K562 (cell line): ENCODE data around the gene SCYL1. TPM values are rescaled to one million over a fixed set of nuclear protein-coding genes. Genes with fewer than 3 reads are reported as not detected.

Experiments used
- ARID2 ChIP-seq: fragments of 450-650 bp; IDR thresholded peaks from 2 replicates; pipeline ENCODE4 v1.6.1; 2017; ENCODE audit warnings: antibody characterized with exemption, mild to moderate bottlenecking
- JUND ChIP-seq, 2 experiments: IDR thresholded peaks; 2 replicates in 1 of 2; 3 replicates in 1 of 2; pipeline ENCODE4 v1.6.1; 2011; ENCODE audit warnings: borderline replicate concordance in 2 of 2, low read depth in 2 of 2, low read length in 2 of 2, improper control_type of control experiment in 1 of 2, missing biosample characterization in 1 of 2, missing genetic modification characterization in 1 of 2, missing genetic modification reagents in 1 of 2
- KDM4B ChIP-seq, 2 experiments: fragments of 450-650 bp in 1 of 2; sonication (generic) in 1 of 2; IDR thresholded peaks; 2 replicates each; pipeline ENCODE4 v1.6.1; 2016 to 2017; ENCODE audit warnings: borderline replicate concordance in 2 of 2, antibody characterized with exemption in 1 of 2, low read depth in 1 of 2, mild to moderate bottlenecking in 1 of 2
- NCOA2 ChIP-seq, 2 experiments: fragments of 450-650 bp; IDR thresholded peaks; 2 replicates each; pipeline ENCODE4 v1.6.1; 2018; ENCODE audit warnings: mild to moderate bottlenecking in 2 of 2, moderate library complexity in 1 of 2; ENCODE audit not compliant: partially characterized antibody in 2 of 2
- NFIC ChIP-seq: fragments of 450-650 bp; IDR thresholded peaks from 2 replicates; pipeline ENCODE4 v1.6.1; 2017; ENCODE audit warnings: mild to moderate bottlenecking, inconsistent platforms
- PHF20 ChIP-seq: fragments of 450-650 bp; IDR thresholded peaks from 2 replicates; pipeline ENCODE4 v1.6.1; 2018; ENCODE audit not compliant: partially characterized antibody
- PHF21A ChIP-seq: fragments of 450-650 bp; IDR thresholded peaks from 2 replicates; pipeline ENCODE4 v1.6.1; 2017; ENCODE audit warnings: low read depth, borderline replicate concordance
- POLR3A ChIP-seq: IDR thresholded peaks from 2 replicates; pipeline ENCODE4 v1.6.1; 2011; ENCODE audit warnings: borderline replicate concordance, mild to moderate bottlenecking, moderate library complexity; ENCODE audit not compliant: insufficient read length, insufficient read depth; ENCODE audit errors: extremely low read depth
- RAD21 ChIP-seq, 2 experiments: fragments of 250-450 bp in 1 of 2; fragments of 450-650 bp in 1 of 2; sonication (Bioruptor Pico) in 1 of 2; formaldehyde crosslinking in 1 of 2; IDR thresholded peaks in 1 of 2; conservative IDR thresholded peaks in 1 of 2; 2 replicates each; pipeline versions ENCODE4 v1.4.0 to v1.8.0; 2020 to 2022; ENCODE audit warnings: mild to moderate bottlenecking in 2 of 2, moderate library complexity in 1 of 2
- SAFB2 ChIP-seq: fragments of 200-400 bp; formaldehyde crosslinking; IDR thresholded peaks from 2 replicates; pipeline ENCODE4 v1.6.1; 2018; ENCODE audit warnings: borderline replicate concordance, low read length, low read depth, moderate library complexity; ENCODE audit not compliant: severe bottlenecking
- SPI1 ChIP-seq: IDR thresholded peaks from 2 replicates; pipeline ENCODE4 v1.6.1; 2011; ENCODE audit warnings: low read depth, low read length, control low read depth, borderline replicate concordance
- SRSF9 ChIP-seq: fragments of 200-400 bp; formaldehyde crosslinking; IDR thresholded peaks from 2 replicates; pipeline ENCODE4 v1.6.1; 2017; ENCODE audit warnings: low read depth, low read length, borderline replicate concordance
- TBP ChIP-seq: optimal IDR thresholded peaks from 2 replicates; pipeline ENCODE3; 2011; ENCODE audit warnings: low read depth, low read length, improper control_type of control experiment
- ZNF253 ChIP-seq: fragments of 250-450 bp; sonication (Bioruptor Pico); conservative IDR thresholded peaks from 2 replicates; pipeline ENCODE4 v1.6.1; 2021; ENCODE audit warnings: mild to moderate bottlenecking
- ZNF354B ChIP-seq: fragments of 250-450 bp; sonication (Bioruptor Pico); IDR thresholded peaks from 2 replicates; pipeline ENCODE4 v1.4.0; 2020
- polyA plus RNA-seq, 8 experiments: library from polyadenylated mRNA; depleted of rRNA in 4 of 8; stranded (reverse) in 5 of 8; unstranded in 3 of 8; fragments of >200 nt; fragmentation: Nextera tagmentation in 2 of 8; fragmentation: Illumina TruSeq in 1 of 8; extraction: Ambion mirVana in 2 of 8; extraction: Trizol in 1 of 8; gene quantifications; 2 replicates each; pipeline versions ENCODE4 v1.2.1 to v1.2.3, GENCODE V29; 2011 to 2014; ENCODE audit warnings: inconsistent platforms in 1 of 8, missing spikeins in 1 of 8
- total RNA-seq, 7 experiments: library from RNA; depleted of rRNA in 6 of 7; stranded (reverse); fragments of >200 nt in 6 of 7; fragmentation: Illumina TruSeq in 2 of 7; extraction: Trizol in 2 of 7; gene quantifications; 2 replicates each; pipeline versions ENCODE4 v1.2.1 to v1.2.3, GENCODE V29; 2011 to 2021; ENCODE audit warnings: low replicate concordance in 1 of 7
- TF ChIP-seq, protein P1 (sequence below): sonication (generic); formaldehyde crosslinking; IDR thresholded peaks from 2 replicates; pipeline ENCODE4 v1.8.0; 2022; ENCODE audit warnings: mild to moderate bottlenecking, missing genetic modification reagents
- TF ChIP-seq, protein P2 (sequence below): fragments of 450-650 bp; IDR thresholded peaks from one replicate; pipeline ENCODE4 v1.6.1; 2018; ENCODE audit warnings: mild to moderate bottlenecking, moderate library complexity; ENCODE audit not compliant: partially characterized antibody
- TF ChIP-seq, protein P3 (sequence below), 3 experiments: IDR thresholded peaks in 2 of 3; conservative IDR thresholded peaks in 1 of 3; 2 replicates each; pipeline ENCODE4 v1.5.1; 2011 to 2012; ENCODE audit warnings: low read length in 3 of 3, mild to moderate bottlenecking in 3 of 3, control low read depth in 2 of 3, improper control_type of control experiment in 1 of 3, inconsistent platforms in 1 of 3, low read depth in 1 of 3, mixed read lengths in 1 of 3, moderate library complexity in 1 of 3; ENCODE audit not compliant: insufficient read depth in 2 of 3

The SCYL1 gene
- total and polyA plus RNA-seq, 9 of the 15 experiments (the other 6 are each of a cell fraction or from before 2014, with no cell fraction given): 1.9 to 145 (median 57.6) TPM

DNA sequence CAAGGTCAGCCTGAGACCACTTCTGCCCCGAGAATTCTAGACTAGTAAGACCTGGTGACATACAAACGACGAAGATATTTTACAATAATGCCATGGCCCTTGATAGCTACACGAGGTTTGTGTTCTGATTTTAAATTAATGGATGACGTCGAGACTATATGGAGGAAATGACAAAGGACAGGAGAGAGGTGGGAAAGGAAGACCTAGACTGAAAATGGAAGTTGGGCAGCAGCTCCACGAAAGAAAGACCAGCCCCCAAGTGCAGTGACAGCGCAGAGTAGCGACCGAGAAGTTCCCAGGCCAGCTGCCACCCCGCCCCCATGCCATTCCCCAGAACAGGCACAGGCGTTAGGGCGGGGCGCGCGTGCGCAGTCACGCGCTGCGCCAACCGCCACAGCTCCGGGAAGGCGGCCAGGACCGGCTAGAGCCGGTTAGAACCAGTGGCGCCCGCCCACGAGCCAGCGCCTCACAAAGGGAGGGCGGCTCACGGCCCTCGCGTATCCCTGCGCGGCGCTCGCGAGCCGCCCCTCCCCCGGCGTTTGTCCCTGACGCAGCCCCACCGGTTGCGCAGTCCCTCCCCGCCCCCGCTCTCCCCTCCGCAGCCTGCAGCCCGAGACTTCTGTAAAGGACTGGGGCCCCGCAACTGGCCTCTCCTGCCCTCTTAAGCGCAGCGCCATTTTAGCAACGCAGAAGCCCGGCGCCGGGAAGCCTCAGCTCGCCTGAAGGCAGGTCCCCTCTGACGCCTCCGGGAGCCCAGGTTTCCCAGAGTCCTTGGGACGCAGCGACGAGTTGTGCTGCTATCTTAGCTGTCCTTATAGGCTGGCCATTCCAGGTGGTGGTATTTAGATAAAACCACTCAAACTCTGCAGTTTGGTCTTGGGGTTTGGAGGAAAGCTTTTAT is 27.5 kb upstream of the SCYL1 start (continued):
- TF ChIP-seq, protein P1, sequence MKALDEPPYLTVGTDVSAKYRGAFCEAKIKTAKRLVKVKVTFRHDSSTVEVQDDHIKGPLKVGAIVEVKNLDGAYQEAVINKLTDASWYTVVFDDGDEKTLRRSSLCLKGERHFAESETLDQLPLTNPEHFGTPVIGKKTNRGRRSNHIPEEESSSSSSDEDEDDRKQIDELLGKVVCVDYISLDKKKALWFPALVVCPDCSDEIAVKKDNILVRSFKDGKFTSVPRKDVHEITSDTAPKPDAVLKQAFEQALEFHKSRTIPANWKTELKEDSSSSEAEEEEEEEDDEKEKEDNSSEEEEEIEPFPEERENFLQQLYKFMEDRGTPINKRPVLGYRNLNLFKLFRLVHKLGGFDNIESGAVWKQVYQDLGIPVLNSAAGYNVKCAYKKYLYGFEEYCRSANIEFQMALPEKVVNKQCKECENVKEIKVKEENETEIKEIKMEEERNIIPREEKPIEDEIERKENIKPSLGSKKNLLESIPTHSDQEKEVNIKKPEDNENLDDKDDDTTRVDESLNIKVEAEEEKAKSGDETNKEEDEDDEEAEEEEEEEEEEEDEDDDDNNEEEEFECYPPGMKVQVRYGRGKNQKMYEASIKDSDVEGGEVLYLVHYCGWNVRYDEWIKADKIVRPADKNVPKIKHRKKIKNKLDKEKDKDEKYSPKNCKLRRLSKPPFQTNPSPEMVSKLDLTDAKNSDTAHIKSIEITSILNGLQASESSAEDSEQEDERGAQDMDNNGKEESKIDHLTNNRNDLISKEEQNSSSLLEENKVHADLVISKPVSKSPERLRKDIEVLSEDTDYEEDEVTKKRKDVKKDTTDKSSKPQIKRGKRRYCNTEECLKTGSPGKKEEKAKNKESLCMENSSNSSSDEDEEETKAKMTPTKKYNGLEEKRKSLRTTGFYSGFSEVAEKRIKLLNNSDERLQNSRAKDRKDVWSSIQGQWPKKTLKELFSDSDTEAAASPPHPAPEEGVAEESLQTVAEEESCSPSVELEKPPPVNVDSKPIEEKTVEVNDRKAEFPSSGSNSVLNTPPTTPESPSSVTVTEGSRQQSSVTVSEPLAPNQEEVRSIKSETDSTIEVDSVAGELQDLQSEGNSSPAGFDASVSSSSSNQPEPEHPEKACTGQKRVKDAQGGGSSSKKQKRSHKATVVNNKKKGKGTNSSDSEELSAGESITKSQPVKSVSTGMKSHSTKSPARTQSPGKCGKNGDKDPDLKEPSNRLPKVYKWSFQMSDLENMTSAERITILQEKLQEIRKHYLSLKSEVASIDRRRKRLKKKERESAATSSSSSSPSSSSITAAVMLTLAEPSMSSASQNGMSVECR (CRISPR knock-in tag): peak; percentile 91
- no peak for TF ChIP-seq NCOA2 (IDR thresholded peaks at IDR 0.05; ENCODE audit: partially characterized antibody in 2 of 2)
- no peak for TF ChIP-seq TBP
- TF ChIP-seq PHF20: no peak
- no peak for TF ChIP-seq PHF21A
- 0 out of 2 replicates have a peak, but pooled peaks have one; percentile 9 for TF ChIP-seq ZNF354B (CRISPR knock-in tag)
- TF ChIP-seq, protein P2, sequence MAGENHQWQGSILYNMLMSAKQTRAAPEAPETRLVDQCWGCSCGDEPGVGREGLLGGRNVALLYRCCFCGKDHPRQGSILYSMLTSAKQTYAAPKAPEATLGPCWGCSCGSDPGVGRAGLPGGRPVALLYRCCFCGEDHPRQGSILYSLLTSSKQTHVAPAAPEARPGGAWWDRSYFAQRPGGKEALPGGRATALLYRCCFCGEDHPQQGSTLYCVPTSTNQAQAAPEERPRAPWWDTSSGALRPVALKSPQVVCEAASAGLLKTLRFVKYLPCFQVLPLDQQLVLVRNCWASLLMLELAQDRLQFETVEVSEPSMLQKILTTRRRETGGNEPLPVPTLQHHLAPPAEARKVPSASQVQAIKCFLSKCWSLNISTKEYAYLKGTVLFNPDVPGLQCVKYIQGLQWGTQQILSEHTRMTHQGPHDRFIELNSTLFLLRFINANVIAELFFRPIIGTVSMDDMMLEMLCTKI: no peak
- peak; percentile 83 for TF ChIP-seq NFIC
- no peak for TF ChIP-seq SAFB2
- TF ChIP-seq JUND (IDR thresholded peaks at IDR 0.05; ENCODE audit: borderline replicate concordance, low read depth, low read length): peak; percentile 72; the same call in 1 of the 2 replicates
- no peak for TF ChIP-seq JUND (tag; IDR thresholded peaks at IDR 0.05; ENCODE audit: borderline replicate concordance, low read depth, low read length)
- TF ChIP-seq, protein P3, sequence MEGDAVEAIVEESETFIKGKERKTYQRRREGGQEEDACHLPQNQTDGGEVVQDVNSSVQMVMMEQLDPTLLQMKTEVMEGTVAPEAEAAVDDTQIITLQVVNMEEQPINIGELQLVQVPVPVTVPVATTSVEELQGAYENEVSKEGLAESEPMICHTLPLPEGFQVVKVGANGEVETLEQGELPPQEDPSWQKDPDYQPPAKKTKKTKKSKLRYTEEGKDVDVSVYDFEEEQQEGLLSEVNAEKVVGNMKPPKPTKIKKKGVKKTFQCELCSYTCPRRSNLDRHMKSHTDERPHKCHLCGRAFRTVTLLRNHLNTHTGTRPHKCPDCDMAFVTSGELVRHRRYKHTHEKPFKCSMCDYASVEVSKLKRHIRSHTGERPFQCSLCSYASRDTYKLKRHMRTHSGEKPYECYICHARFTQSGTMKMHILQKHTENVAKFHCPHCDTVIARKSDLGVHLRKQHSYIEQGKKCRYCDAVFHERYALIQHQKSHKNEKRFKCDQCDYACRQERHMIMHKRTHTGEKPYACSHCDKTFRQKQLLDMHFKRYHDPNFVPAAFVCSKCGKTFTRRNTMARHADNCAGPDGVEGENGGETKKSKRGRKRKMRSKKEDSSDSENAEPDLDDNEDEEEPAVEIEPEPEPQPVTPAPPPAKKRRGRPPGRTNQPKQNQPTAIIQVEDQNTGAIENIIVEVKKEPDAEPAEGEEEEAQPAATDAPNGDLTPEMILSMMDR (IDR thresholded peaks at IDR 0.05 in 2 of 3, conservative IDR thresholded peaks at IDR 0.05 in 1 of 3; ENCODE audit: insufficient read depth in 2 of 3, low read depth in 1 of 3, low read length in 3 of 3): peak in 1 of 3 experiments; percentile 5; a peak in 1 of 6 replicates
- TF ChIP-seq SRSF9: no peak
- peak in 1 of 2 experiments; percentile 47 for TF ChIP-seq RAD21 (CRISPR knock-in tag; conservative IDR thresholded peaks at IDR 0.05 in 1 of 2, IDR thresholded peaks at IDR 0.05 in 1 of 2)
- TF ChIP-seq ARID2: peak; percentile 4; the same call in 1 of the 2 replicates
- TF ChIP-seq KDM4B (IDR thresholded peaks at IDR 0.05; ENCODE audit: borderline replicate concordance in 2 of 2, low read depth in 1 of 2): peak in 1 of 2 experiments; percentile 72; a peak in 1 of 4 replicates
- no peak for TF ChIP-seq POLR3A
- no peak for TF ChIP-seq SPI1
- TF ChIP-seq ZNF253 (CRISPR knock-in tag): no peak; the same call in 1 of the 2 replicates
